ENCODE measurements around the gene KCNQ1.

Gene KCNQ1

DNA sequence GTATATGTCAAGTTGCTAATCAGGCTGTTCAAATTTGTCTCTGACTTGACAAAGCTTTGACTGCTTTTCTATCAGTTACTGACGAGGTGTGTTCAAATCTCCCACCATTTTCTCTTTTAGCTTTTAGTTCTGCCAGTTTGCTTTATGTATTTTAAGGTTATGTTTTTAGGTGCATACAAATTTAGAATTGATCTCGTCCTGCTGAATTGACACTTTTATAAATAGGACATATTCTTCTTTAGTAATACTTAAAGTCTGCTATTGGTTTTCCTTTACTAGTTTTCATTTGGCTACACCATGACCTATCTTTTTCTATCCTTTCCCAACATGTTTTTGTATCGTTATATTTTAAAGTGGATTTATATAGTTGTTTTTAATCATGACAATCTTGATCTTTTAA is 320.7 kb downstream of the KCNQ1 start:
- no peak overlapping the region for H3K4me3 ChIP-seq (ENCODE audit: low read length in 2 of 2)
- no peaks in the 10 kb centered on the region for H3K36me3 ChIP-seq (ENCODE audit: control insufficient read depth in 2 of 2, insufficient read depth in 2 of 2, low read length in 2 of 2)
- H3K4me1 ChIP-seq (ENCODE audit: control insufficient read depth, insufficient read depth, low read length) = no peaks in the 10 kb centered on the region
- H3K9me3 ChIP-seq (ENCODE audit: control insufficient read depth in 2 of 2, low read length in 2 of 2) = no peaks in the 10 kb centered on the region
- H3K27me3 ChIP-seq (ENCODE audit: control insufficient read depth in 1 of 2, insufficient read depth in 2 of 2, low read length in 2 of 2) = no peaks in the 10 kb centered on the region
- no peak overlapping the region for H3K27ac ChIP-seq (ENCODE audit: low read length)
- no peak overlapping the region for H3K9ac ChIP-seq (ENCODE audit: low read length in 2 of 2)

DNA sequence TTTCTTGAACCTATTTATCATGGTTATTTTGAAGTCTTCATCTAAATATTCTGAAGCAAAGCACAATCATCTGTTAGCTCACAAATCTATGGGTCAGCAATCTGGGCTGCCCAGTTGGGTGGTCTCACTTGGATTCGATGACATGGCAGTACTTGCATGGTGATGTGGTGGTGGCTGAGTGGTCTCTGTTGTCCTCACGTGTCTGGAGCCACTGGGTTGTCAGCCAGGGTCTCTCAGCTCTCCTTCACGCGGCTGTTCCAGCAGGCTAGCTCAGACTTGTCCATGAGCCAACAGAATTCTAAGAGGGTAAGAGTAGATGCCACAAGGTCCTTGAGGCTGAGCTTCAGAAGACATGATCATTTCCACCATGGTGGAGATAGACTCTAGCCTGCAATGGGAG is 321.4 kb downstream of the KCNQ1 start:
- no peak overlapping the region for H3K27ac ChIP-seq (ENCODE audit: low read length)
- H3K4me1 ChIP-seq (ENCODE audit: control insufficient read depth, insufficient read depth, low read length) = no peaks in the 10 kb centered on the region
- H3K9me3 ChIP-seq (ENCODE audit: control insufficient read depth in 2 of 2, low read length in 2 of 2) = no peaks in the 10 kb centered on the region
- no peak overlapping the region for H3K4me3 ChIP-seq (ENCODE audit: low read length in 2 of 2)
- no peak overlapping the region for H3K9ac ChIP-seq (ENCODE audit: low read length in 2 of 2)
- no peaks in the 10 kb centered on the region for H3K27me3 ChIP-seq (ENCODE audit: control insufficient read depth in 1 of 2, insufficient read depth in 2 of 2, low read length in 2 of 2)
- no peaks in the 10 kb centered on the region for H3K36me3 ChIP-seq (ENCODE audit: control insufficient read depth in 2 of 2, insufficient read depth in 2 of 2, low read length in 2 of 2)

DNA sequence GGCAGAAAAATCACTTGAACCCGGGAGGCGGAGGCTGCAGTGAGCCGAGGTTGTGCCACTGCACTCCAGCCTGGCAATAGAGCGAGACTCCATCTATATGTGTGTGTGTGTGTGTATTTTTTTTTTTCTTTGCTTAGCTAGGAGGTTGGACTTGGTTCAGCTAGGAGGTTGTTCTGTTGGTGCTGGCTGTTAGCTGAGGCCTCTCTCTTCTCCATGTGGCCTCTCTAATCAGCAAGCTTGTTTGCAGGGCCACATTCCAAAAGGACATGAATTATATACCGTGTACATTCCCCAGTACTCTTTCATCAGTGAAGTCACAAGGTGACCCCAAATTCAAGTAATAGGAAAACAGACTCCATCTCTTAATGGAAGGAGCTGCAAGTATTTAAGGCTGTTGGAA is 322.3 kb downstream of the KCNQ1 start:
- Histone ChIP-seq H3K9me3 (ENCODE audit: control insufficient read depth in 2 of 2, low read length in 2 of 2) (no peaks in the 10 kb centered on the region), H3K36me3 (ENCODE audit: control insufficient read depth in 2 of 2, insufficient read depth in 2 of 2, low read length in 2 of 2) (no peaks in the 10 kb centered on the region), H3K27me3 (ENCODE audit: control insufficient read depth in 1 of 2, insufficient read depth in 2 of 2, low read length in 2 of 2) (no peaks in the 10 kb centered on the region), H3K27ac (ENCODE audit: low read length) (no peak overlapping the region), H3K4me1 (ENCODE audit: control insufficient read depth, insufficient read depth, low read length) (no peaks in the 10 kb centered on the region), H3K4me3 (ENCODE audit: low read length in 2 of 2) (no peak overlapping the region), H3K9ac (ENCODE audit: low read length in 2 of 2) (no peak overlapping the region)

DNA sequence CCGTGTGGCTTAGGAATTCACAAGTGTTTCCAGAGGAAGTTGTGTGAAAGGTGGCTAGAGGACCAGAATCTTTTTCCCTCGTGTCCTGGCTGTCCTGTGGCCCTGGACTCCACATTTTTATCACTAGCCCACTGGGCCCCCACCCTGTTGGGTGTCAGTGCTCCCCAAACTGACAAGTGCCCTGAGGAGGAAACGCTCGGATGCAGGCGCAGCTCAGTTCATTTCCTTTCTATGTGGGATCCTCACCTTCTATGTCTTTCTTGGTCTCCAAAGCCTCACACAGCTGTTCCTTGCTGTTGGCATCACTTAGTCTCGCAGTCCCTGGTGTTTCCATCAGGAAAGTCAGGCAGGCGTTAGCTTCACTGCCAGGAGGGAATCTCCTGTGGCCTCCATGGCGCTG is 323.0 kb downstream of the KCNQ1 start:
- Histone ChIP-seq H3K27me3 (ENCODE audit: control insufficient read depth in 1 of 2, insufficient read depth in 2 of 2, low read length in 2 of 2) (no peaks in the 10 kb centered on the region), H3K4me3 (ENCODE audit: low read length in 2 of 2) (no peak overlapping the region), H3K36me3 (ENCODE audit: control insufficient read depth in 2 of 2, insufficient read depth in 2 of 2, low read length in 2 of 2) (no peaks in the 10 kb centered on the region), H3K9me3 (ENCODE audit: control insufficient read depth in 2 of 2, low read length in 2 of 2) (no peaks in the 10 kb centered on the region), H3K27ac (ENCODE audit: low read length) (no peak overlapping the region), H3K9ac (ENCODE audit: low read length in 2 of 2) (no peak overlapping the region), H3K4me1 (ENCODE audit: control insufficient read depth, insufficient read depth, low read length) (no peaks in the 10 kb centered on the region)

DNA sequence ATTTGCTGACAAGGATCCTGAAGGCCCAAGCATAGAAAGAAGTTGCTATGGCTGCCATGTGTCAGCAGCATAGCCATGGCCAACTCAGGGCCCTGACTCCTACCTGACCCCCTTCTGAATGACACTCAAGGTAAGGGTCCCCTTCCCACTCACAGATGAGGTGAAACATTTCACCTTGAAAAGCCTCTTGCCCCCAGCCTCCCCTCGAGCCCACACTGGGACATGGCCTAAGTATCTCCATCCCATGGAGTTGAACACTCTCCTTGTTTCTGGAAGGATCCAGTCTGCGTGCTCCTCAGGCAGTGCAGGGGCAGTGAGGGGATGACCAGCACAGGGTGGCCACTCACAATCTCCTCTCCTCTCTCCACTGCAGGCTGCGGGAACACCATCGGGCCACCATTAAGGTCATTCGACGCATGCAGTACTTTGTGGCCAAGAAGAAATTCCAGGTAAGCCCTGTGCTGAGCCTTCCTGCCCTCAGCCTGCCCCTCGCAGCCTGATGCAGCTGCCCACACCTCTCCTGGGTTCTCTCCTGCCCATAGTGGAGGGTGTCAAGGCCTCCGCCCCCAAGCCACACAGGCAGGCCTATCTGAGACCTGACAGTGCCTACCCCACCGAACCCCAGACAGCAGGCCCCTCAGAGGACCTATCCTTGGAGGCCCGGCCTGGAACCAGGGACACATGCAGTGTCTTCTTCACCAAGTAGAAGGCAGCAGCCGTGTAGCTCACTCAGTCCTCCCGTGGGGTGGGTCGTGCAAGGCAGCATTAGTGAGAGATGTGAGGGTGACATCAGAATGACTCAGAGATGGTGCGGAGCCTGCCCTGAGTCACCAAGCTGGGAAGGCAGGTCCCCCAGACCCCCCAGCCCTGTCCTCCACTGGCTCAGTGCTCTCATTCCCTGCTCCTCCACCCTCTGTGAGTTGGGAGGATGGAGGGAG is 323.9 kb downstream of the KCNQ1 start:
- H3K9me3 ChIP-seq (ENCODE audit: control insufficient read depth in 2 of 2, low read length in 2 of 2) = no peaks in the 10 kb centered on the region
- no peaks in the 10 kb centered on the region for H3K36me3 ChIP-seq (ENCODE audit: control insufficient read depth in 2 of 2, insufficient read depth in 2 of 2, low read length in 2 of 2)
- H3K9ac ChIP-seq (ENCODE audit: low read length in 2 of 2) = no peak overlapping the region
- H3K4me1 ChIP-seq (ENCODE audit: control insufficient read depth, insufficient read depth, low read length) = no peaks in the 10 kb centered on the region
- no peak overlapping the region for H3K4me3 ChIP-seq (ENCODE audit: low read length in 2 of 2)
- H3K27ac ChIP-seq (ENCODE audit: low read length) = no peak overlapping the region
- no peaks in the 10 kb centered on the region for H3K27me3 ChIP-seq (ENCODE audit: control insufficient read depth in 1 of 2, insufficient read depth in 2 of 2, low read length in 2 of 2)

DNA sequence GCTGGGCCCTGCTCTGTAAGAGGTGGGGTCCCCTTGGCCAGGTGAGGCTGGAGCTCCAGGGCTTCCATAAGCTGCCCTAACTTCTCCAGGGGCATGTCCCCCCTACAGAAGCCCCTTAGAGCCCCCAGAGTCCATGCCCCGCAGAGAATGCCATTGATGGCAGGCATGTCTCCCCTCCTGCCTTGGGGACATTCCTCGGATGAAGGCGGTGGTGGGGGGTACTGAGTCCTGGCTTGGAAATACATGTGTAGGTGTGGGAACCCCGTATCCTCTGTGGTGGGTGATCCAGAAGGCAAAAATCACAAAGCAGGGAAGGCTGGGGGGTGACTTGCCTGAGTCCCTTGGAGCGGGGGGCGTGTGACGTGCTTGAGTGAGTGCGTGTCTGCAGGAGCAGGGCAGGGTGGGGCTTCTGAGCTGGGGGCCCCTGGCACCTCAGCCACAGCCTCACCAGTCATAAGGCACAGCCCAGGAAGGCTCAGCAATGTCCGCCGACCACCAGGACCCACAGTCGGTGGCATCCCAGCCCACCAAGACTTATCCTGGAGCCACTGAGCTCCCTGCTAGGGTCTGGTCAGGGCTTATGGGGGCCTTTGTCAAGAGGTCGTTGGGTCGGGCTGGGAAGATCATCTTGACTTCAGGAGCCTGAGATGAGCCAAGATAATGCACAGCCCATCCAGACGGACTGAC is 324.7 kb downstream of the KCNQ1 start:
- Histone ChIP-seq H3K4me3 (ENCODE audit: low read length in 2 of 2) (no peak overlapping the region), H3K9me3 (ENCODE audit: control insufficient read depth in 2 of 2, low read length in 2 of 2) (no peaks in the 10 kb centered on the region), H3K4me1 (ENCODE audit: control insufficient read depth, insufficient read depth, low read length) (no peaks in the 10 kb centered on the region), H3K27ac (ENCODE audit: low read length) (no peak overlapping the region), H3K27me3 (ENCODE audit: control insufficient read depth in 1 of 2, insufficient read depth in 2 of 2, low read length in 2 of 2) (no peaks in the 10 kb centered on the region), H3K36me3 (ENCODE audit: control insufficient read depth in 2 of 2, insufficient read depth in 2 of 2, low read length in 2 of 2) (no peaks in the 10 kb centered on the region), H3K9ac (ENCODE audit: low read length in 2 of 2) (no peak overlapping the region)

DNA sequence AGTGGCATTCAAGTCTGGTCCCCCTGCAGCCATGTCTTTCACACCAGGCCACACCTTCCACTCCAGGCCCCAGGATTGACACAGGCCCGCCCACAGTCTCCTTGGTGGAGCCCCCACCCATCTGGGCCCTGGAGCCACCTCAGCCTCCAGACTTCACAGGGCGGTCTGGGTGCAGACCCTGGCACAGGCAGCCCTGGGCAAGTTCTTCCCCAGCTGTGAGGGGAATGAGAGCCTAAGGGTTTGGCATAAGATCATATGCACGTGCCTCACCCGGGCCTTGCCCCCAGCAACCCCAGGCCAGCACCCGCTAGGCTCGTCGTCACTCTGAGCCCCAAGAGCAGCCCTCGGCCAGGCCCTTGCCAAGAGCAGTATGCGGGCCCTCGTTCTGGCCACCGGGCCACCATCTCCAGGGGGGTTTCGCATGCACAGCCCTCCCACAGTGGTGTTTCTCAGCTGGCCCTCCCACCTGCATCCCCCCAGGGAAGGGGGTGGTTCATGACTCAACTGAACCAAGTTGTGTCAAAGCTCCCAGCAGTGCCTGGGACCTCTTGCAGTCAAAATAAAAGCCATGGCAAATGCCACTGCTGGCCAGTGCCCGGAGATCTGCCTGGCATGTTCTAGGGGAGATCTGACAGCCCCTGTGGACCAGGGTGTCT is 325.4 kb downstream of the KCNQ1 start:
- no peak overlapping the region for H3K4me3 ChIP-seq (ENCODE audit: low read length in 2 of 2)
- H3K4me1 ChIP-seq (ENCODE audit: control insufficient read depth, insufficient read depth, low read length) = no peaks in the 10 kb centered on the region
- no peak overlapping the region for H3K9ac ChIP-seq (ENCODE audit: low read length in 2 of 2)
- no peak overlapping the region for H3K27ac ChIP-seq (ENCODE audit: low read length)
- no peaks in the 10 kb centered on the region for H3K36me3 ChIP-seq (ENCODE audit: control insufficient read depth in 2 of 2, insufficient read depth in 2 of 2, low read length in 2 of 2)
- no peaks in the 10 kb centered on the region for H3K27me3 ChIP-seq (ENCODE audit: control insufficient read depth in 1 of 2, insufficient read depth in 2 of 2, low read length in 2 of 2)
- no peaks in the 10 kb centered on the region for H3K9me3 ChIP-seq (ENCODE audit: control insufficient read depth in 2 of 2, low read length in 2 of 2)

DNA sequence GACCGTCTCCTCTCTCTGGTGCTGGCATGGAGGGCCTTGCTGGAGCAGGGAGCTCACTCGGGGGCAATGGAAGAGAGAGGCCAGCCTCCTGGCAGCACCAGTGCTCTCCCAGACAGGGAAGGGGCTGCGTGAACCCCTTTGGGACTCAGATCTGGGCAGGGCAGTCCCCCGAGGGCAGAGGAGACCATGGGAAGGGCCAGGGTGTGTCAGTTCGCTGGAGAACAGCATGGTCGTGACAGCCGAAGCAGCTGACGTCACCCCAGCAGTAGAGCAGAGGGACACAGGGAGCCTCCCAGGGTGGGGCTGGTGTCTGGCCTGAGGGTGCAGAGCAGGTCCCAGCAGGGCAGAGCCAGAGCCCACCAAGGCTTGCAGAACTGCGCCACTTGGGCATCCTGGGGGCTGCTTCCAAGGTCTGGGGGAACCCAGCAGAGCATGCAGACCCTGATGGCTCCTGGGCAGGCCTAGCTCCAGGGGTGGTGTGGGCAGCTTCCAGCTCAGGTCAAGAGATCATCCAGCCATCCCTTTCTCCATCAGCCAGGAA is 326.0 kb downstream of the KCNQ1 start:
- H3K27me3 ChIP-seq (ENCODE audit: control insufficient read depth in 1 of 2, insufficient read depth in 2 of 2, low read length in 2 of 2) = no peaks in the 10 kb centered on the region
- H3K36me3 ChIP-seq (ENCODE audit: control insufficient read depth in 2 of 2, insufficient read depth in 2 of 2, low read length in 2 of 2) = no peaks in the 10 kb centered on the region

DNA sequence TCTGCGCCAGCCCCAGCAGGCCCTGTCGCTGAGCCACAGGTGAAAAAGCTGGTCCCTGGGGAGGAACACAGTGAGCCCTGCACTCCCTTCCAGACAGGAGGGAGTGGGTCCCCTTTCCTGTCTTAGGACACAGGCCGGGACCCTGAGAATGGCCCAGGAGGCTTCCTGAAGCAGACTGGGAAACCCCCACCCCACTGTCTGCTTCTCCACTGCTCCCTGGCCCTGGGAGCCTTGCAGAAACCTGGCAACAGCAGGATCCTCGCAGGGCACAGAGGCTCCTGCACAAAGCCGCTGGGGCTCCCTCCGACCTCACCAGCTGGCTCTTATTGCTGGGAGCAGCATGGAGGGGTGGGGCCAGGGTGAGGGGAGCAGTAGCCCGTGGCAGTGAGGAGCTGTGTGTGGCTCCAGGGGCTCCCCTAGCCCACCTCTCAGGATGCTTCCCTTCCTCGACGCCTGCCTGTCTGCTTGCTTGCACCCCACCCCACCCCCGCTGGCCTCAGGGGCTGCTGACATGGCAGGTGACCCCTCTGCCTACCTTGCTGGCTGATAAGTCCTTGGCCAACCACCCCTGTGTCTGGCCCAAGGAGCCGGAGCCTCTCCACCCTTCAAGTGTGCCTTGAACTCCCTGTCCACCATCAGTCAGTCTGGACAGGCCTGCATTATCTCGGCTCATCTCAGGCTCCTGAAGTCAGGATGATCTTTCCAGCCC is 327.1 kb downstream of the KCNQ1 start:
- H3K27ac ChIP-seq (ENCODE audit: low read length) = no peak overlapping the region
- no peaks in the 10 kb centered on the region for H3K4me1 ChIP-seq (ENCODE audit: control insufficient read depth, insufficient read depth, low read length)
- H3K9ac ChIP-seq (ENCODE audit: low read length in 2 of 2) = no peak overlapping the region

More for the DNA sequence above, 326.0 kb downstream of the KCNQ1 start:
- Histone ChIP-seq H3K9me3 (ENCODE audit: control insufficient read depth in 2 of 2, low read length in 2 of 2) (no peaks in the 10 kb centered on the region), H3K4me3 (ENCODE audit: low read length in 2 of 2) (no peak overlapping the region), H3K9ac (ENCODE audit: low read length in 2 of 2) (no peak overlapping the region), H3K27ac (ENCODE audit: low read length) (no peak overlapping the region), H3K4me1 (ENCODE audit: control insufficient read depth, insufficient read depth, low read length) (no peaks in the 10 kb centered on the region)

DNA sequence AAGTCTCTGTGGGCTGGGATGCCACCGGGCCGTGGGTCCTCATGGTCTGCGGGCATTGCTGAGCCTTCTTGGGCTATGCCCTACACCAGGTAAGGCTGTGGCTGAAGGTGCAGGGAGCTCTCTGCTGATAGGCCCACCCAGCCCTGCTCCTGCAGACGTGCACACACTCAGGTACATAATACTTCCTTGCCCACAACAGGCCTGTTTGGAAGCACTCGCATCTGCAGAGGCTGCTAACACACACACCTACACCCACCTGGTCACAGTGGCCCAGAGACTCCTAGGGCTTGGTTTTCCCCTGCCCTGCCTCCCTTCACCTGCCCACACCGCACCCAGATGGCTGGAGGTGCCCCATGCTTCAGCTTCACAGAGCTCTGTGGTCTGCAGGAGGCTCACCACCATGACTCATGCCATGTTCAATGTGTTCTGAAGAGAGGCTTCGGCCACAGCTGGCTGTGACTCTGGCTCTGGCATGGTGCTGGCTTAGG is 327.8 kb downstream of the KCNQ1 start:
- Histone ChIP-seq H3K4me1 (ENCODE audit: control insufficient read depth, insufficient read depth, low read length) (peaks cover 2% of the 10 kb centered on the region), H3K27ac (ENCODE audit: low read length) (no peak overlapping the region), H3K9ac (ENCODE audit: low read length in 2 of 2) (no peak overlapping the region), H3K9me3 (ENCODE audit: control insufficient read depth in 2 of 2, low read length in 2 of 2) (no peaks in the 10 kb centered on the region), H3K36me3 (ENCODE audit: control insufficient read depth in 2 of 2, insufficient read depth in 2 of 2, low read length in 2 of 2) (no peaks in the 10 kb centered on the region), H3K4me3 (ENCODE audit: low read length in 2 of 2) (no peak overlapping the region), H3K27me3 (ENCODE audit: control insufficient read depth in 1 of 2, insufficient read depth in 2 of 2, low read length in 2 of 2) (no peaks in the 10 kb centered on the region)

More for the DNA sequence above, 327.1 kb downstream of the KCNQ1 start:
- H3K27me3 ChIP-seq (ENCODE audit: control insufficient read depth in 1 of 2, insufficient read depth in 2 of 2, low read length in 2 of 2) = no peaks in the 10 kb centered on the region
- no peak overlapping the region for H3K4me3 ChIP-seq (ENCODE audit: low read length in 2 of 2)
- H3K9me3 ChIP-seq (ENCODE audit: control insufficient read depth in 2 of 2, low read length in 2 of 2) = no peaks in the 10 kb centered on the region
- H3K36me3 ChIP-seq (ENCODE audit: control insufficient read depth in 2 of 2, insufficient read depth in 2 of 2, low read length in 2 of 2) = no peaks in the 10 kb centered on the region
